Endothelial cell of umbilical vein (primary cell): ENCODE measurements around the gene BRAT1. TPM values are rescaled to one million over a fixed set of nuclear protein-coding genes. Genes with fewer than 3 reads are reported as not detected.

Experiments
- BruUV-seq: library from RNA; stranded (reverse); fragments of 400-500 nt; replicated peaks from 2 replicates; lab custom pipeline; 2021; lab: Mats Ljungman, UMichigan
- CTCF ChIA-PET: fragments of 300-600, 350-600 bp; sonication (Branson Sonifier 250); formaldehyde crosslinking; loops from one replicate; lab custom pipeline; 2021; ENCODE audit warnings: antibody characterized with exemption, inconsistent platforms; lab: Charles Lee
- POLR2A ChIA-PET: fragments of 300-600, 350-600 bp; sonication (Branson Sonifier 250); formaldehyde crosslinking; loops from one replicate; lab custom pipeline; 2021; ENCODE audit warnings: antibody characterized with exemption, inconsistent platforms; lab: Charles Lee
- DNase-seq: peaks from one replicate; pipeline ENCODE4 v3.0.0-alpha.2; 2011; ENCODE audit warnings: low read depth, low spot score
- FAIRE-seq: peaks from 2 replicates; lab custom pipeline; 2011; peaks lifted over from hg19 to GRCh38; lab: Jason Lieb, UNC
- H2AFZ ChIP-seq: 2 replicates; pipeline ENCODE4 v1.6.0; 2012; ENCODE audit warnings: low read depth, low read length, control low read depth, inconsistent platforms
- H3K27ac ChIP-seq: 2 replicates; pipeline ENCODE4 v1.5.1; 2011; ENCODE audit warnings: low read depth, mild to moderate bottlenecking, control low read depth, low read length, moderate library complexity; ENCODE audit not compliant: insufficient read depth
- H3K27me3 ChIP-seq, 2 experiments: 2 replicates each; pipeline versions ENCODE4 v1.6.0 to v1.6.1; 2011; ENCODE audit warnings: low read length in 2 of 2, mixed read lengths in 1 of 2; ENCODE audit not compliant: control insufficient read depth in 2 of 2, insufficient read depth in 2 of 2
- H3K36me3 ChIP-seq, 2 experiments: 2 replicates in 1 of 2; 3 replicates in 1 of 2; pipeline ENCODE4 v1.5.1; 2011; ENCODE audit warnings: low read length in 2 of 2, mild to moderate bottlenecking in 1 of 2, moderate library complexity in 1 of 2; ENCODE audit not compliant: control insufficient read depth in 2 of 2, insufficient read depth in 2 of 2; ENCODE audit errors: extremely low read depth in 1 of 2
- H3K4me1 ChIP-seq: 3 replicates; pipeline ENCODE4 v1.5.1; 2011; ENCODE audit warnings: mild to moderate bottlenecking, low read length; ENCODE audit not compliant: control insufficient read depth, insufficient read depth; ENCODE audit errors: extremely low read depth
- H3K4me2 ChIP-seq: 2 replicates; pipeline ENCODE4 v1.6.1; 2011; ENCODE audit warnings: low read length, control low read depth, mixed read lengths; ENCODE audit not compliant: insufficient read depth
- H3K4me3 ChIP-seq, 3 experiments: fragments of 200-600 bp in 1 of 3; sonication (generic), shearing (Covaris generic) in 1 of 3; replicated peaks in 1 of 3; 2 replicates each; pipeline ENCODE4 v1.5.1; 2011 to 2016; ENCODE audit warnings: control low read depth in 3 of 3, low read length in 3 of 3, mild to moderate bottlenecking in 2 of 3, inconsistent platforms in 1 of 3, low read depth in 1 of 3, moderate library complexity in 1 of 3; ENCODE audit not compliant: insufficient read depth in 1 of 3
- H3K79me2 ChIP-seq: 2 replicates; pipeline ENCODE4 v1.6.0; 2012; ENCODE audit warnings: low read length, inconsistent platforms; ENCODE audit not compliant: control insufficient read depth, insufficient read depth
- H3K9ac ChIP-seq: replicated peaks from 2 replicates; pipeline ENCODE3; 2011; ENCODE audit warnings: low read length, control low read depth; ENCODE audit not compliant: insufficient read depth; ENCODE audit errors: extremely low read depth
- H3K9me1 ChIP-seq: replicated peaks from 3 replicates; pipeline ENCODE4 v1.6.0; 2011; ENCODE audit warnings: mild to moderate bottlenecking, low read length; ENCODE audit not compliant: control insufficient read depth, insufficient read depth; ENCODE audit errors: extremely low read depth
- H3K9me3 ChIP-seq: replicated peaks from 2 replicates; pipeline ENCODE4 v1.5.1; 2012; ENCODE audit warnings: low read length, inconsistent platforms; ENCODE audit not compliant: control insufficient read depth, insufficient read depth
- H4K20me1 ChIP-seq: replicated peaks from 2 replicates; pipeline ENCODE3; 2011; ENCODE audit warnings: mild to moderate bottlenecking, low read length; ENCODE audit not compliant: control insufficient read depth, insufficient read depth; ENCODE audit errors: extremely low read depth
- CTCF ChIP-seq, 2 donors: IDR thresholded peaks; 1 replicate in 1 of 2; 2 replicates in 1 of 2; pipeline ENCODE4 v1.5.1; 2011; ENCODE audit warnings: low read length in 2 of 2, mild to moderate bottlenecking in 2 of 2, moderate library complexity in 2 of 2, control low read depth in 1 of 2, inconsistent platforms in 1 of 2, low read depth in 1 of 2; ENCODE audit not compliant: insufficient read depth in 1 of 2; ENCODE audit errors: extremely low read depth in 1 of 2
- EZH2 ChIP-seq: IDR thresholded peaks from 2 replicates; pipeline ENCODE4 v1.6.1; 2012; ENCODE audit warnings: borderline replicate concordance, low read depth, mild to moderate bottlenecking, moderate library complexity, low read length, inconsistent platforms; ENCODE audit not compliant: severe bottlenecking
- FOS ChIP-seq: IDR thresholded peaks from 2 replicates; pipeline ENCODE4 v1.6.1; 2011; ENCODE audit warnings: mild to moderate bottlenecking, low read length, moderate library complexity, borderline replicate concordance; ENCODE audit not compliant: insufficient read depth
- GATA2 ChIP-seq: IDR thresholded peaks from 2 replicates; pipeline ENCODE4 v1.7.0; 2011; ENCODE audit warnings: low read depth, mild to moderate bottlenecking, moderate library complexity, mixed read lengths, low read length; ENCODE audit not compliant: insufficient read length, insufficient read depth
- JUN ChIP-seq: IDR thresholded peaks from 2 replicates; pipeline ENCODE4 v1.6.1; 2011; ENCODE audit warnings: borderline replicate concordance, low read depth; ENCODE audit not compliant: insufficient read length, insufficient read depth
- MYC ChIP-seq: IDR thresholded peaks from one replicate; pipeline ENCODE4 v1.6.1; 2011; ENCODE audit warnings: mild to moderate bottlenecking, low read depth, low read length
- POLR2A ChIP-seq: IDR thresholded peaks from 2 replicates; pipeline ENCODE4 v1.6.1; 2012; ENCODE audit warnings: low read depth, mild to moderate bottlenecking, control low read depth, low read length
- POLR2AphosphoS5 ChIP-seq: IDR thresholded peaks from 2 replicates; pipeline ENCODE4 v1.6.1; 2012; ENCODE audit warnings: low read depth, mild to moderate bottlenecking, control low read depth, low read length, moderate library complexity; ENCODE audit not compliant: insufficient read depth
- dilution Hi-C: fragments of 300-500 bp; cut with MboI; formaldehyde crosslinking; loops from one replicate; pipeline ENCODE4 v1.15.0; 2019; ENCODE audit warnings: low sequenced_read_pairs; ENCODE audit not compliant: extremely low pct_ligation_motif_present
- intact Hi-C: fragments of 100-400 bp; cut with micrococcal nuclease; formaldehyde crosslinking; loops from one replicate; pipeline ENCODE4 v1.10.0; 2022
- polyA plus RNA-seq, 4 experiments: library from polyadenylated mRNA; depleted of rRNA in 3 of 4; stranded (reverse) in 3 of 4; unstranded in 1 of 4; fragments of >200 nt; gene quantifications; 2 replicates each; pipeline versions ENCODE4 v1.2.1 to v1.2.3, GENCODE V29; 2011 to 2012; ENCODE audit warnings: missing spikeins in 1 of 4
- total RNA-seq: library from RNA; stranded (reverse); gene quantifications from 2 replicates; pipeline ENCODE4 v1.2.3, GENCODE V29; 2021
- TF ChIP-seq, protein P1 (sequence below): IDR thresholded peaks from 2 replicates; pipeline ENCODE4 v1.6.1; 2011; ENCODE audit not compliant: insufficient read depth, insufficient read length

BRAT1 gene
- total and polyA plus RNA-seq, 2 donors (not counting 3 experiments of a cell fraction or from before 2014, with no cell fraction given) = 31.1 to 31.6 TPM

- Histone ChIP-seq H4K20me1 (no peaks in the 10 kb centered on the region), H3K79me2 (no peaks in the 10 kb centered on the region), H3K4me2 (no peak overlapping the region), H3K27ac (no peak overlapping the region), H3K4me1 (no peaks in the 10 kb centered on the region), H3K9me3 (no peaks in the 10 kb centered on the region), H3K4me3 (no peak overlapping the region), H3K9me1 (no peaks in the 10 kb centered on the region), H3K9ac (no peak overlapping the region), H3K36me3 (peaks cover 2 to 45% of the 10 kb centered on the region in 2 experiments), H2AFZ (no peak overlapping the region), H3K27me3 (no peaks in the 10 kb centered on the region)
- FAIRE-seq (no peak), DNase-seq (no peak)
- no peak for TF ChIP-seq CTCF (IDR thresholded peaks at IDR 0.05; ENCODE audit: extremely low read depth in 1 of 2, insufficient read depth in 1 of 2, low read depth in 1 of 2, low read length in 2 of 2)
- TF ChIP-seq JUN = no peak
- no peak for TF ChIP-seq MYC
- TF ChIP-seq FOS = no peak
- TF ChIP-seq POLR2AphosphoS5 = no peak
- TF ChIP-seq GATA2 = no peak
- no peak for TF ChIP-seq EZH2
- TF ChIP-seq, protein P1, sequence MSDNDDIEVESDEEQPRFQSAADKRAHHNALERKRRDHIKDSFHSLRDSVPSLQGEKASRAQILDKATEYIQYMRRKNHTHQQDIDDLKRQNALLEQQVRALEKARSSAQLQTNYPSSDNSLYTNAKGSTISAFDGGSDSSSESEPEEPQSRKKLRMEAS = no peak
- TF ChIP-seq POLR2A = no peak
- intact Hi-C loops (no loop called here), dilution Hi-C loops (no loop called here)
- POLR2A ChIA-PET = no interaction called here
- CTCF ChIA-PET = interaction anchor here (1.1 kb wide), 1 partner anchor 91 kb away, joined by 3 read pairs; no protein-coding TSS in a partner anchor
- BruUV-seq = no TSS peak
Measured at GRCh38 chr7:2542916-2543871, 12.1 kb downstream of the BRAT1 start.
